GM18951 (cell line): Measurements from ENCODE around the gene GCA.

Experiments used
- POLR2A ChIP-seq: IDR thresholded peaks from 4 replicates; pipeline ENCODE4 v1.6.1; 2011; ENCODE audit warnings: mild to moderate bottlenecking; ENCODE audit not compliant: insufficient read length, insufficient read depth; ENCODE audit errors: extremely low read depth
- in situ Hi-C: fragments of 300-500 bp; cut with MboI; formaldehyde crosslinking; loops from one replicate; pipeline ENCODE4 v1.12.0; 2022; ENCODE audit warnings: low sequenced_read_pairs, mixed read lengths, inconsistent platforms; ENCODE audit not compliant: unreplicated experiment

GCA gene

GRCh38 chr2:162342321-162342720, 1.6 kb upstream of the GCA start:
- TF ChIP-seq POLR2A, result no peak
- in situ Hi-C loops, result no loop called here

GRCh38 chr2:162342841-162343240, 1.1 kb upstream of the GCA start:
- no peak for TF ChIP-seq POLR2A
- in situ Hi-C loops, result no loop called here

- in situ Hi-C loops, result no loop called here
- TF ChIP-seq POLR2A, result no peak
Measured at GRCh38 chr2:162343492-162343823, 474 bp upstream of the GCA start.

GRCh38 chr2:162344617-162344950, 652 bp downstream of the GCA start:
- no peak for TF ChIP-seq POLR2A
- in situ Hi-C loops, result no loop called here

GRCh38 chr2:162365392-162365791, 21.5 kb downstream of the GCA start:
- in situ Hi-C loops, result no loop called here

GRCh38 chr2:162368494-162368893, 24.6 kb downstream of the GCA start:
- no peak for TF ChIP-seq POLR2A
- in situ Hi-C loops, result no loop called here

More at GRCh38 chr2:162365392-162365791, 21.5 kb downstream of the GCA start:
- no peak for TF ChIP-seq POLR2A

- no peak for TF ChIP-seq POLR2A
- in situ Hi-C loops, result no loop called here
Measured at GRCh38 chr2:162369551-162369950, 25.6 kb downstream of the GCA start.

- in situ Hi-C loops, result no loop called here
- no peak for TF ChIP-seq POLR2A
Measured at GRCh38 chr2:162370931-162371330, 27.0 kb downstream of the GCA start.

GRCh38 chr2:162372818-162373217, 28.9 kb downstream of the GCA start:
- TF ChIP-seq POLR2A, result no peak
- in situ Hi-C loops, result no loop called here

GRCh38 chr2:162379719-162380580, 36.0 kb downstream of the GCA start:
- TF ChIP-seq POLR2A, result no peak
- in situ Hi-C loops, result no loop called here

GRCh38 chr2:162381851-162382250, 37.9 kb downstream of the GCA start:
- TF ChIP-seq POLR2A, result no peak
- in situ Hi-C loops, result no loop called here

- in situ Hi-C loops, result no loop called here
- no peak for TF ChIP-seq POLR2A
Measured at GRCh38 chr2:162382278-162382677, 38.3 kb downstream of the GCA start.

GRCh38 chr2:162385536-162385935, 41.6 kb downstream of the GCA start:
- in situ Hi-C loops, result no loop called here
- no peak for TF ChIP-seq POLR2A

- no peak for TF ChIP-seq POLR2A
- in situ Hi-C loops, result no loop called here
Measured at GRCh38 chr2:162390801-162391200, 46.9 kb downstream of the GCA start.

GRCh38 chr2:162400336-162400735, 56.4 kb downstream of the GCA start:
- in situ Hi-C loops, result no loop called here
- TF ChIP-seq POLR2A, result no peak

GRCh38 chr2:162401871-162402270, 57.9 kb downstream of the GCA start:
- TF ChIP-seq POLR2A, result no peak
- in situ Hi-C loops, result no loop called here
